ENCODE data around the gene AOPEP. TPM values are rescaled to one million over a fixed set of nuclear protein-coding genes. Genes with fewer than 3 reads are reported as not detected.

Gene AOPEP
- total RNA-seq, 2 experiments from 2014 or later, result 9.5 TPM

GRCh38 chr9:94864196-94864595 lies 137.7 kb downstream of the AOPEP start:
- H3K9me3 Mint-ChIP-seq, result no peaks in the 10 kb centered on the region
- DNase-seq (no peak), ATAC-seq (ENCODE audit: low read depth) (no peak)
- H3K27me3 Mint-ChIP-seq, result peaks cover 9% of the 10 kb centered on the region
- peaks cover 37% of the 10 kb centered on the region for H3K4me1 Mint-ChIP-seq
- peaks cover 1% of the 10 kb centered on the region for H3K36me3 Mint-ChIP-seq
- H3K4me3 Mint-ChIP-seq, result no peak overlapping the region
- H3K27ac Mint-ChIP-seq, result no peak overlapping the region
- POLR2A ChIA-PET, result no interaction called here

GRCh38 chr9:94864862-94865509 lies 138.5 kb downstream of the AOPEP start:
- Mint-ChIP-seq H3K9me3 (no peaks in the 10 kb centered on the region), H3K4me1 (peaks cover 32% of the 10 kb centered on the region), H3K4me3 (no peak overlapping the region), H3K36me3 (peaks cover 1% of the 10 kb centered on the region), H3K27me3 (peaks cover 9% of the 10 kb centered on the region), H3K27ac (no peak overlapping the region)
- no peak for ATAC-seq (ENCODE audit: low read depth)
- DNase-seq, result no peak
- POLR2A ChIA-PET, result no interaction called here

- no peak overlapping the region for H3K4me3 Mint-ChIP-seq
Measured at GRCh38 chr9:94865582-94866452, 139.3 kb downstream of the AOPEP start.

GRCh38 chr9:94866770-94867169 lies 140.3 kb downstream of the AOPEP start:
- H3K36me3 Mint-ChIP-seq, result peaks cover 1% of the 10 kb centered on the region
- H3K4me1 Mint-ChIP-seq, result peaks cover 30% of the 10 kb centered on the region
- peaks cover 6% of the 10 kb centered on the region for H3K27me3 Mint-ChIP-seq
- POLR2A ChIA-PET, result no interaction called here
- H3K27ac Mint-ChIP-seq, result no peak overlapping the region
- ATAC-seq (ENCODE audit: low read depth) (no peak), DNase-seq (no peak)
- H3K9me3 Mint-ChIP-seq, result no peaks in the 10 kb centered on the region
- no peak overlapping the region for H3K4me3 Mint-ChIP-seq

More at GRCh38 chr9:94865582-94866452, 139.3 kb downstream of the AOPEP start:
- H3K27ac Mint-ChIP-seq, result no peak overlapping the region
- no peaks in the 10 kb centered on the region for H3K9me3 Mint-ChIP-seq
- H3K4me1 Mint-ChIP-seq, result peaks cover 31% of the 10 kb centered on the region
- POLR2A ChIA-PET, result no interaction called here
- ATAC-seq (ENCODE audit: low read depth) (no peak), DNase-seq (no peak)
- peaks cover 1% of the 10 kb centered on the region for H3K36me3 Mint-ChIP-seq
- peaks cover 6% of the 10 kb centered on the region for H3K27me3 Mint-ChIP-seq

- Mint-ChIP-seq H3K4me1 (peaks cover 26% of the 10 kb centered on the region), H3K9me3 (no peaks in the 10 kb centered on the region), H3K4me3 (no peak overlapping the region), H3K36me3 (peaks cover 1% of the 10 kb centered on the region), H3K27ac (no peak overlapping the region), H3K27me3 (peaks cover 8% of the 10 kb centered on the region)
- POLR2A ChIA-PET, result no interaction called here
- DNase-seq (no peak), ATAC-seq (ENCODE audit: low read depth) (no peak)
Measured at GRCh38 chr9:94867281-94867841, 140.9 kb downstream of the AOPEP start.

- no peak overlapping the region for H3K4me3 Mint-ChIP-seq
- POLR2A ChIA-PET, result no interaction called here
- peaks cover 22% of the 10 kb centered on the region for H3K4me1 Mint-ChIP-seq
- peaks cover 9% of the 10 kb centered on the region for H3K27me3 Mint-ChIP-seq
- ATAC-seq (ENCODE audit: low read depth), result no peak
- H3K9me3 Mint-ChIP-seq, result no peaks in the 10 kb centered on the region
- H3K27ac Mint-ChIP-seq, result no peak overlapping the region
- no peak for DNase-seq
- H3K36me3 Mint-ChIP-seq, result peaks cover 1% of the 10 kb centered on the region
Measured at GRCh38 chr9:94867842-94868312, 141.4 kb downstream of the AOPEP start.

GRCh38 chr9:94868464-94868863 lies 142.0 kb downstream of the AOPEP start:
- Mint-ChIP-seq H3K4me3 (no peak overlapping the region), H3K27ac (no peak overlapping the region), H3K27me3 (peaks cover 10% of the 10 kb centered on the region), H3K4me1 (peaks cover 21% of the 10 kb centered on the region), H3K9me3 (no peaks in the 10 kb centered on the region), H3K36me3 (peaks cover 1% of the 10 kb centered on the region)
- DNase-seq (no peak), ATAC-seq (ENCODE audit: low read depth) (no peak)
- POLR2A ChIA-PET, result no interaction called here

- ATAC-seq (ENCODE audit: low read depth) (no peak), DNase-seq (no peak)
- Mint-ChIP-seq H3K27ac (no peak overlapping the region), H3K4me1 (peaks cover 14% of the 10 kb centered on the region), H3K36me3 (peaks cover 1% of the 10 kb centered on the region), H3K27me3 (peaks cover 10% of the 10 kb centered on the region), H3K4me3 (no peak overlapping the region), H3K9me3 (no peaks in the 10 kb centered on the region)
- POLR2A ChIA-PET, result no interaction called here
Measured at GRCh38 chr9:94869415-94869843, 142.9 kb downstream of the AOPEP start.

GRCh38 chr9:94870465-94870792 lies 143.9 kb downstream of the AOPEP start:
- H3K27me3 Mint-ChIP-seq, result peaks cover 8% of the 10 kb centered on the region
- H3K27ac Mint-ChIP-seq, result no peak overlapping the region
- H3K4me1 Mint-ChIP-seq, result peaks cover 14% of the 10 kb centered on the region
- POLR2A ChIA-PET, result interaction anchor here (1.4 kb wide), 1 partner anchor 10 kb away, joined by 5 read pairs; no protein-coding TSS in a partner anchor
- ATAC-seq (ENCODE audit: low read depth) (no peak), DNase-seq (no peak)
- H3K9me3 Mint-ChIP-seq, result no peaks in the 10 kb centered on the region
- peaks cover 1% of the 10 kb centered on the region for H3K36me3 Mint-ChIP-seq
- no peak overlapping the region for H3K4me3 Mint-ChIP-seq

GRCh38 chr9:94870793-94871558 lies 144.5 kb downstream of the AOPEP start:
- DNase-seq (no peak), ATAC-seq (ENCODE audit: low read depth) (peak; percentile 86)
- Mint-ChIP-seq H3K36me3 (peaks cover 3% of the 10 kb centered on the region), H3K9me3 (no peaks in the 10 kb centered on the region), H3K4me3 (peak overlapping the region; percentile 65), H3K27me3 (peaks cover 8% of the 10 kb centered on the region), H3K4me1 (peaks cover 14% of the 10 kb centered on the region), H3K27ac (peak overlapping the region; percentile 75)
- POLR2A ChIA-PET, result interaction anchor here (1.4 kb wide), 1 partner anchor 10 kb away, joined by 5 read pairs; no protein-coding TSS in a partner anchor

- Mint-ChIP-seq H3K9me3 (no peaks in the 10 kb centered on the region), H3K27me3 (peaks cover 8% of the 10 kb centered on the region), H3K27ac (no peak overlapping the region), H3K4me1 (peaks cover 14% of the 10 kb centered on the region), H3K4me3 (no peak overlapping the region), H3K36me3 (peaks cover 4% of the 10 kb centered on the region)
- POLR2A ChIA-PET, result no interaction called here
- ATAC-seq (ENCODE audit: low read depth) (no peak), DNase-seq (no peak)
Measured at GRCh38 chr9:94872083-94872833, 145.8 kb downstream of the AOPEP start.

GRCh38 chr9:94872891-94873511 lies 146.5 kb downstream of the AOPEP start:
- H3K9me3 Mint-ChIP-seq, result no peaks in the 10 kb centered on the region
- H3K36me3 Mint-ChIP-seq, result peaks cover 4% of the 10 kb centered on the region
- no peak for ATAC-seq (ENCODE audit: low read depth)
- no peak overlapping the region for H3K4me3 Mint-ChIP-seq
- peaks cover 14% of the 10 kb centered on the region for H3K4me1 Mint-ChIP-seq
- H3K27me3 Mint-ChIP-seq, result peaks cover 8% of the 10 kb centered on the region
- POLR2A ChIA-PET, result no interaction called here
- DNase-seq, result no peak
- no peak overlapping the region for H3K27ac Mint-ChIP-seq
